VCaP (cell line): ENCODE data around the gene TCF25.
"Not testable (repeated sequence)": the region's sequence is repeated elsewhere in the genome, so short reads cannot be mapped to it uniquely, and the experiment has no call there.

Source experiments
- H3K27ac ChIP-seq: fragments of 450-650 bp; 2 replicates; pipeline ENCODE4 v1.5.1; 2017
- CTCF ChIP-seq: fragments of 450-650 bp; conservative IDR thresholded peaks from 2 replicates; pipeline ENCODE4 v1.5.1; 2017; ENCODE audit warnings: mild to moderate bottlenecking, moderate library complexity

Gene TCF25

GRCh38 chr16:89922884-89923639 is 49.7 kb downstream of the TCF25 start, which contains the start of gene TUBB3:
Gene TUBB3, plus strand, starts transcription at chr16:89923342. Its CDS starts 60 bp downstream, at chr16:89923402.
- no peak within 1 kb of the TSS; the same call in 1 of the 2 replicates for H3K27ac ChIP-seq
- TF ChIP-seq CTCF, result no peak

- TF ChIP-seq CTCF, result no peak
- H3K27ac ChIP-seq, result no peak overlapping the region; the same call in 1 of the 2 replicates
These were observed 50.4 kb downstream of the TCF25 start for GRCh38 chr16:89923640-89924296.

- TF ChIP-seq CTCF, result no peak
- H3K27ac ChIP-seq, result no peak overlapping the region
These were observed 51.0 kb downstream of the TCF25 start for GRCh38 chr16:89924297-89924924.

GRCh38 chr16:89924925-89925307 is 51.5 kb downstream of the TCF25 start:
- no peak overlapping the region for H3K27ac ChIP-seq

GRCh38 chr16:89925596-89926079 is 52.2 kb downstream of the TCF25 start:
- TF ChIP-seq CTCF, result no peak
- no peak overlapping the region for H3K27ac ChIP-seq

More at GRCh38 chr16:89924925-89925307, 51.5 kb downstream of the TCF25 start:
- TF ChIP-seq CTCF, result no peak

GRCh38 chr16:89931305-89931896 is 58.0 kb downstream of the TCF25 start:
- no peak overlapping the region for H3K27ac ChIP-seq
- no peak for TF ChIP-seq CTCF

GRCh38 chr16:89931964-89932363 is 58.6 kb downstream of the TCF25 start:
- H3K27ac ChIP-seq, result no peak overlapping the region

GRCh38 chr16:89934019-89934418 is 60.6 kb downstream of the TCF25 start:
- H3K27ac ChIP-seq, result not testable (repeated sequence)

More at GRCh38 chr16:89931964-89932363, 58.6 kb downstream of the TCF25 start:
- TF ChIP-seq CTCF, result no peak
